ENCODE results near the gene AGER.

DNA sequence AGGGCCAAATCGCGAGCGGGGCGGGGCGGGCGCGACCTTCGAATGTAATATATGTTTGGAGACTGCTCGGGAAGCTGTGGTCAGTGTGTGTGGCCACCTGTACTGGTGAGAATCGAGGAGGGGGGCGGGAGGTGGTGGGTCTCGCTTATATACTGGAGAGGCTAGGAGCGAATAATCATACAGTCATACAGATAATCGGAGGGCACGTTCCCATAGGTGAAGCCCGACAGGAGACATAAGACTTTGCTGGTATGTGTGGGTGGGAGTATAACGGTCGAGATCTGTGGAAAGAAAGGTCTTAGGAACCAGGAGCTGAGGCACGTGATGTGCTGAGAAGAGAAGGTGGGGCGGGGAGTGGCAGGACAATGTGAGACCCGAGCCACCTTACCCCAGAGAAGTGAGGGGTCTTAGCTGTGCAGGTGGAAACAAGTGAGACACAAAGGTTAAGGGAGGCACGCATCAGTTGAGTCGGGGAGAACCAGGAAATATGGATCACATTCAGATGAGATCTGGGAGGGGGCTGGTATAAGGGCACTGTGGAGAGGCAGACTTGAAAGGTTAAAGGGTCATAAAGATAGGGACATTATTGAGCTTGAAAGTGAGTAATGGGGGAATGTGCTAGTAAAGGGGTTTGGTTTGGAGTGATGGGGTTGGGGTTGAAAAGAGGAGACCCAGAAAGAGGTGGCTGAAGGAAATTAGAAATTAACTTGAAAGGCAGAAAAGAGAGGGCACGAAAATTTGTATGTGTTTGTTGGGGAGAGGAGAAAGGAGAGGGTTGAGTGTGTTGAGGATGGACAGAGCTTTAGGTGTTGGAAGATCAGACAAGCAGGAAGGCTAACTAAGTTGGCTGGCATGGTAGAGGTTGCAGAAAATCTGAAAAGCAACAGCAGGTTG lies 5.3 kb downstream of the AGER start:
- TF ChIP-seq CTCF (IDR thresholded peaks at IDR 0.05; ENCODE audit: extremely low read depth in 1 of 2, insufficient read depth in 1 of 2, low read depth in 1 of 2, low read length in 2 of 2) (no peak), POLR2A (IDR thresholded peaks at IDR 0.05; ENCODE audit: low read depth, low read length) (no peak)

Data from endothelial cell of umbilical vein (primary cell).